Measurements from ENCODE around the gene OCIAD1. TPM values are rescaled to one million over a fixed set of nuclear protein-coding genes. Genes with fewer than 3 reads are reported as not detected.

The OCIAD1 gene
- total RNA-seq, 1 experiment from 2014 or later: 163 TPM

GRCh38 chr4:48862661-48863060, 31.8 kb downstream of the OCIAD1 start:
- Histone ChIP-seq H3K4me3 (replicated peaks in 1 of 2; ENCODE audit: low read depth in 1 of 2, low read length in 2 of 2) (no peak overlapping the region), H3K79me2 (ENCODE audit: insufficient read depth, low read length) (no peaks in the 10 kb centered on the region), H3K27ac (ENCODE audit: low read depth, low read length) (no peak overlapping the region), H3K36me3 (ENCODE audit: control insufficient read depth in 1 of 2, insufficient read depth in 2 of 2, low read length in 2 of 2) (peaks cover 11 to 23% of the 10 kb centered on the region in 2 experiments; a peak in 3 of 4 replicates), H3K9me3 (ENCODE audit: control insufficient read depth in 1 of 2, insufficient read depth in 1 of 2, low read depth in 1 of 2, low read length in 2 of 2) (no peaks in the 10 kb centered on the region), H3K27me3 (ENCODE audit: insufficient read depth, low read length) (no peaks in the 10 kb centered on the region), H2AFZ (ENCODE audit: low read depth, low read length, poor library complexity, severe bottlenecking) (no peak overlapping the region), H3K4me1 (ENCODE audit: control insufficient read depth in 1 of 2, insufficient read depth in 2 of 2, low read length in 2 of 2) (no peaks in the 10 kb centered on the region), H3K9ac (ENCODE audit: low read length) (no peak overlapping the region), H4K20me1 (ENCODE audit: insufficient read depth) (no peaks in the 10 kb centered on the region), H3K4me2 (ENCODE audit: low read length) (no peak overlapping the region), H3K9me2 (ENCODE audit: insufficient read depth) (no peaks in the 10 kb centered on the region)
- DNase-seq (ENCODE audit: low read depth, low spot score) (no peak), ATAC-seq (no peak)
- RAD21 ChIA-PET (ENCODE audit: low non-redundant PET in 1 of 2, low total read pairs in 2 of 2, uncharacterized antibody in 2 of 2, unreplicated experiment in 2 of 2): no interaction called here
- no peak for TF ChIP-seq CBX3 (IDR thresholded peaks at IDR 0.05; ENCODE audit: low read depth)
- no peak for TF ChIP-seq EZH2 (IDR thresholded peaks at IDR 0.05)
- TF ChIP-seq TCF7L2 (IDR thresholded peaks at IDR 0.05; ENCODE audit: borderline replicate concordance, extremely low read depth, insufficient read depth, insufficient read length): no peak
- no peak for TF ChIP-seq ZBTB33 (IDR thresholded peaks at IDR 0.05; ENCODE audit: extremely low read depth, insufficient replicate concordance, low read length)
- no peak for TF ChIP-seq SRF (IDR thresholded peaks at IDR 0.05; ENCODE audit: low read depth)
- TF ChIP-seq SIN3A (IDR thresholded peaks at IDR 0.05; ENCODE audit: low read depth): no peak
- no peak for TF ChIP-seq ELF1 (IDR thresholded peaks at IDR 0.05; ENCODE audit: borderline replicate concordance, low read depth)
- no peak for TF ChIP-seq EGR1 (IDR thresholded peaks at IDR 0.05; ENCODE audit: low read depth)
- no peak for TF ChIP-seq ZNF274 (IDR thresholded peaks at IDR 0.05; ENCODE audit: low read depth, low read length)
- no peak for TF ChIP-seq RAD21 (IDR thresholded peaks at IDR 0.05; ENCODE audit: low read depth)
- no peak for TF ChIP-seq ATF3 (IDR thresholded peaks at IDR 0.05)
- no peak for TF ChIP-seq ZFX (IDR thresholded peaks at IDR 0.05)
- no peak for TF ChIP-seq EZH2phosphoT487 (IDR thresholded peaks at IDR 0.05; ENCODE audit: borderline replicate concordance)
- no peak for TF ChIP-seq JUND (IDR thresholded peaks at IDR 0.05)
- no peak for TF ChIP-seq CEBPB (IDR thresholded peaks at IDR 0.05; ENCODE audit: low read depth)
- TF ChIP-seq POLR2A (IDR thresholded peaks at IDR 0.05; ENCODE audit: borderline replicate concordance, extremely low read depth, insufficient read depth, insufficient read length): no peak
- TF ChIP-seq YY1 (IDR thresholded peaks at IDR 0.05; ENCODE audit: extremely low read depth, insufficient replicate concordance, low read depth, low read length): no peak
- intact Hi-C loops (cut with micrococcal nuclease): no loop called here
- POLR2A ChIA-PET: no interaction called here
- CTCF ChIA-PET: no interaction called here
- BruUV-seq (replicated peaks): no TSS peak

All from HCT116 (cell line).